DND-41 (cell line): ENCODE measurements around the gene IGF2BP3.
"Not testable (repeated sequence)": the region's sequence is repeated elsewhere in the genome, so short reads cannot be mapped to it uniquely, and the experiment has no call there.

Experiments used
- ATAC-seq: fragments of 200-7000 bp; cut with Tn5 transposase; 3 replicates; pipeline ENCODE4 v1.9.1; 2021; ENCODE audit warnings: low read depth; ENCODE audit not compliant: insufficient read depth
- DNase-seq: peaks from one replicate; pipeline ENCODE4 v3.0.0-alpha.2; 2020
- H2AFZ ChIP-seq: 2 replicates; pipeline ENCODE4 v1.6.0; 2012; ENCODE audit warnings: low read depth, low read length
- H3K27ac ChIP-seq: 2 replicates; pipeline ENCODE4 v1.5.1; 2012; ENCODE audit warnings: low read length, inconsistent platforms
- H3K27me3 ChIP-seq: fragments of 200-600 bp; sonication (generic); 2 replicates; pipeline ENCODE4 v1.6.0; 2012; ENCODE audit warnings: low read length, mild to moderate bottlenecking, inconsistent platforms; ENCODE audit not compliant: insufficient read depth, poor library complexity
- H3K36me3 ChIP-seq: 2 replicates; pipeline ENCODE4 v1.5.1; 2012; ENCODE audit warnings: low read length, inconsistent platforms; ENCODE audit not compliant: insufficient read depth
- H3K4me1 ChIP-seq: 2 replicates; pipeline ENCODE4 v1.5.1; 2012; ENCODE audit warnings: mild to moderate bottlenecking, low read length; ENCODE audit not compliant: insufficient read depth
- H3K4me2 ChIP-seq: 2 replicates; pipeline ENCODE4 v1.6.0; 2012; ENCODE audit warnings: mild to moderate bottlenecking, moderate library complexity, low read length, inconsistent platforms; ENCODE audit not compliant: insufficient read depth
- H3K4me3 ChIP-seq, 2 experiments: fragments of 200-600 bp in 1 of 2; shearing (Covaris generic) in 1 of 2; 2 replicates each; pipeline ENCODE4 v1.5.1; 2012 to 2016; ENCODE audit warnings: inconsistent platforms in 2 of 2, low read length in 2 of 2, mild to moderate bottlenecking in 2 of 2, low read depth in 1 of 2, moderate library complexity in 1 of 2
- H3K79me2 ChIP-seq: 2 replicates; pipeline ENCODE4 v1.6.0; 2012; ENCODE audit warnings: low read length, inconsistent platforms; ENCODE audit not compliant: insufficient read depth
- H3K9ac ChIP-seq: 2 replicates; pipeline ENCODE4 v1.6.0; 2012; ENCODE audit warnings: low read depth, mild to moderate bottlenecking, inconsistent platforms, low read length, moderate library complexity
- H3K9me3 ChIP-seq: 2 replicates; pipeline ENCODE4 v1.5.1; 2012; ENCODE audit warnings: low read length, moderate library complexity, mild to moderate bottlenecking, inconsistent platforms; ENCODE audit not compliant: insufficient read depth, severe bottlenecking
- H4K20me1 ChIP-seq: 2 replicates; pipeline ENCODE4 v1.6.0; 2012; ENCODE audit warnings: low read length; ENCODE audit not compliant: insufficient read depth
- EZH2 ChIP-seq: IDR thresholded peaks from 3 replicates; pipeline ENCODE4 v1.6.1; 2012; ENCODE audit warnings: borderline replicate concordance, low read depth, mild to moderate bottlenecking, moderate library complexity, low read length, inconsistent platforms; ENCODE audit not compliant: severe bottlenecking
- TF ChIP-seq, protein P1 (sequence below): IDR thresholded peaks from 2 replicates; pipeline ENCODE4 v1.5.1; 2012; ENCODE audit warnings: borderline replicate concordance, low read length, moderate library complexity, mild to moderate bottlenecking; ENCODE audit not compliant: poor library complexity, severe bottlenecking; ENCODE audit errors: extremely low read depth

The IGF2BP3 gene

GRCh38 chr7:23332910-23333612 lies 137.2 kb downstream of the IGF2BP3 start:
- H3K36me3 ChIP-seq, result no peaks in the 10 kb centered on the region
- no peak for DNase-seq

DNA sequence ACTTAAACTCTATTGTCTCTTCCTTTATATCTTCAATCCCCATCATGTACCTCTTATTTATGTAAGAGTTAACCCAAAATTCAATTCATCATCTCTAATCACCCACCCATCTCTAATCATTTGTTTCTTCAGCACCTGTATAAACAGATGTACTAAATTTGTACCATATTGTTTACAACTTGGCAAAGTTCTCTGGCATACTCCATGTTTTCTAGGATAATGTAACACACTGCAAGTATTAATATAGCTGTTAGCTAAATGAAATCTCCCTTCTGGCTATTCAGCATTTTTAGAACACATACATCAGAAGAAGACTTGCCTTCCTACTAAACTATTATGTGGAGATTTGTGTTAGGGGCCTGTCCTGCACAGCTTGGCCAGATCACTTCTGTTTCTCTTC lies 138.1 kb downstream of the IGF2BP3 start:
- no peak overlapping the region for H3K4me2 ChIP-seq
- no peaks in the 10 kb centered on the region for H3K9me3 ChIP-seq
- no peaks in the 10 kb centered on the region for H3K4me1 ChIP-seq
- no peaks in the 10 kb centered on the region for H3K79me2 ChIP-seq
- DNase-seq (no peak), ATAC-seq (no peak)
- H3K27me3 ChIP-seq, result no peaks in the 10 kb centered on the region
- H2AFZ ChIP-seq, result no peak overlapping the region
- H3K4me3 ChIP-seq, result no peak overlapping the region
- H3K36me3 ChIP-seq, result no peaks in the 10 kb centered on the region
- no peak for TF ChIP-seq EZH2
- H3K27ac ChIP-seq, result no peak overlapping the region
- H4K20me1 ChIP-seq, result no peaks in the 10 kb centered on the region
- H3K9ac ChIP-seq, result no peak overlapping the region

More at GRCh38 chr7:23332910-23333612, 137.2 kb downstream of the IGF2BP3 start:
- Histone ChIP-seq H3K27me3 (no peaks in the 10 kb centered on the region), H3K9ac (no peak overlapping the region), H4K20me1 (no peaks in the 10 kb centered on the region), H3K79me2 (no peaks in the 10 kb centered on the region), H3K4me2 (no peak overlapping the region), H3K27ac (no peak overlapping the region), H2AFZ (no peak overlapping the region), H3K9me3 (no peaks in the 10 kb centered on the region), H3K4me3 (no peak overlapping the region), H3K4me1 (no peaks in the 10 kb centered on the region)
- ATAC-seq, result no peak
- TF ChIP-seq, protein P1, sequence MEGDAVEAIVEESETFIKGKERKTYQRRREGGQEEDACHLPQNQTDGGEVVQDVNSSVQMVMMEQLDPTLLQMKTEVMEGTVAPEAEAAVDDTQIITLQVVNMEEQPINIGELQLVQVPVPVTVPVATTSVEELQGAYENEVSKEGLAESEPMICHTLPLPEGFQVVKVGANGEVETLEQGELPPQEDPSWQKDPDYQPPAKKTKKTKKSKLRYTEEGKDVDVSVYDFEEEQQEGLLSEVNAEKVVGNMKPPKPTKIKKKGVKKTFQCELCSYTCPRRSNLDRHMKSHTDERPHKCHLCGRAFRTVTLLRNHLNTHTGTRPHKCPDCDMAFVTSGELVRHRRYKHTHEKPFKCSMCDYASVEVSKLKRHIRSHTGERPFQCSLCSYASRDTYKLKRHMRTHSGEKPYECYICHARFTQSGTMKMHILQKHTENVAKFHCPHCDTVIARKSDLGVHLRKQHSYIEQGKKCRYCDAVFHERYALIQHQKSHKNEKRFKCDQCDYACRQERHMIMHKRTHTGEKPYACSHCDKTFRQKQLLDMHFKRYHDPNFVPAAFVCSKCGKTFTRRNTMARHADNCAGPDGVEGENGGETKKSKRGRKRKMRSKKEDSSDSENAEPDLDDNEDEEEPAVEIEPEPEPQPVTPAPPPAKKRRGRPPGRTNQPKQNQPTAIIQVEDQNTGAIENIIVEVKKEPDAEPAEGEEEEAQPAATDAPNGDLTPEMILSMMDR, result no peak
- no peak for TF ChIP-seq EZH2

- ATAC-seq, result no peak
- TF ChIP-seq EZH2, result no peak
- TF ChIP-seq, protein P1, result no peak
- Histone ChIP-seq H3K27ac (no peak overlapping the region), H3K9ac (no peak overlapping the region), H3K9me3 (no peaks in the 10 kb centered on the region), H4K20me1 (no peaks in the 10 kb centered on the region), H2AFZ (no peak overlapping the region), H3K27me3 (no peaks in the 10 kb centered on the region), H3K4me1 (no peaks in the 10 kb centered on the region), H3K4me2 (no peak overlapping the region), H3K4me3 (no peak overlapping the region), H3K79me2 (no peaks in the 10 kb centered on the region), H3K36me3 (no peaks in the 10 kb centered on the region)
- no peak for DNase-seq
Observed at GRCh38 chr7:23331132-23331531, 139.2 kb downstream of the IGF2BP3 start.

DNA sequence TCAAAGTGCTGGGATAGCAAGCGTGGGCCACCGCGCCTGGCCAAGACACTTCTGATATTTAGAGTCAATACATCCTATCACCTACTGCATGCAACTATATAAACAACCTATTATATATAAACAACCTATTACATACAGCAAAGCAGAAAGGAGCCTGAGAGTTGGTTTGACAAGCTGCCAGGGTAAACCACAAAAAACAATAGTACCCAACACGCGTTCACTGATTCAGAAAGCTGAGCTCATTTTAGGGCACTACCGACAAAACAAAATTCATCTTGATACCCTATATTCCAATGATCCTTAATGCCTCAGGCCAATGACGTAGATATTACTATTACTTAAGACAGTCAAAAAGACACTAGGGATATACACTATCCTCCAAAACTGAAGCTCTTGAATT lies 154.9 kb downstream of the IGF2BP3 start:
- Histone ChIP-seq H3K4me3 (no peak overlapping the region), H3K27me3 (no peaks in the 10 kb centered on the region), H4K20me1 (no peaks in the 10 kb centered on the region), H3K4me2 (no peak overlapping the region), H3K9me3 (no peaks in the 10 kb centered on the region), H3K9ac (no peak overlapping the region), H3K79me2 (no peaks in the 10 kb centered on the region), H3K27ac (no peak overlapping the region), H3K4me1 (no peaks in the 10 kb centered on the region), H3K36me3 (peaks cover 5% of the 10 kb centered on the region; the same call in 1 of the 2 replicates), H2AFZ (no peak overlapping the region)
- no peak for DNase-seq
- no peak for ATAC-seq
- no peak for TF ChIP-seq EZH2
- TF ChIP-seq, protein P1, result no peak

DNA sequence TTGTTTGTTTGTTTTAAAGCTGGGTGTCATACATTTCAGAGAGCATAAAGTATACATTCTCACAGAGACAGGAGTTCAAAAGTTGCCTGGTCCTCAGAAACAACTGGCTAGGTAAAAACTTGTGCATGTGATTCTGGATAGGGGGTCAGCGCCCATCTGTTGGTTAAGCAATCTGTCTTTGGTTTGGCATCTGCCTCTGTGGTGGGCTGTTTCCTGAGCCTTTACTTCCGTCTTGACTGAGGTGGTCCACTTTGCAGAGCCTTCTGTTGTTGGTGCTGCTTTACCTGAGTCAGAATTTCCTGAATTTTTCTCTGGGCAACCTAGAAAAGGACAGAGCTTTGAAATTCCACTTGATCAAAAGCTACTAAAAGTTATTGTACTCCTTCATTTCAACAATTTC lies 158.2 kb downstream of the IGF2BP3 start:
- H3K79me2 ChIP-seq, H2AFZ ChIP-seq, H3K4me3 ChIP-seq, H3K4me2 ChIP-seq, ATAC-seq, H3K27ac ChIP-seq, H3K9me3 ChIP-seq, H3K4me1 ChIP-seq, H3K9ac ChIP-seq, DNase-seq, H3K27me3 ChIP-seq: not testable (repeated sequence)
- peaks cover 11% of the 10 kb centered on the region; the same call in 1 of the 2 replicates for H4K20me1 ChIP-seq
- peaks cover 37% of the 10 kb centered on the region for H3K36me3 ChIP-seq
